Measurements from ENCODE around the gene ADCY3.

The ADCY3 gene

DNA sequence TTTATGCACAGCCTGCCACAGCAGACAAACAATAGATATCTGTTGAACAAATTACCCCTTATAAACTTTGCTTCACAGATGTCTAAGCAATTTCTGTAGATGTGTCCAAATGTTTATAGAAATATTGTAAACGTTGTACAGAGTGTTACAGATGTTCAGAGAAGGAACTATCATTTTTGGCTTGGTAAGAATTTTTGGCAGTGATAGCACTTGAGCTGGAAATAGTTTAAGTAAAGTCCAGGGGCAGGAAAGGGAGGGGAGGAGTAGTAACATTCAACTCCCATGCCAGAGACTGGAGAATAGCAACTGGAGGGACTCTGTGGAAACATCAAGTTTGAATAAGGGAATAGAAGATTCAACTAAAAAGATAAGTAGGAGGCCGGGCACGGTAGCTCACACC, 131.2 kb downstream of the ADCY3 start:
- H3K9me3 Mint-ChIP-seq, result no peaks in the 10 kb centered on the region
- no peaks in the 10 kb centered on the region for H3K27me3 Mint-ChIP-seq (ENCODE audit: low read depth)
- TF ChIP-seq, protein P1, sequence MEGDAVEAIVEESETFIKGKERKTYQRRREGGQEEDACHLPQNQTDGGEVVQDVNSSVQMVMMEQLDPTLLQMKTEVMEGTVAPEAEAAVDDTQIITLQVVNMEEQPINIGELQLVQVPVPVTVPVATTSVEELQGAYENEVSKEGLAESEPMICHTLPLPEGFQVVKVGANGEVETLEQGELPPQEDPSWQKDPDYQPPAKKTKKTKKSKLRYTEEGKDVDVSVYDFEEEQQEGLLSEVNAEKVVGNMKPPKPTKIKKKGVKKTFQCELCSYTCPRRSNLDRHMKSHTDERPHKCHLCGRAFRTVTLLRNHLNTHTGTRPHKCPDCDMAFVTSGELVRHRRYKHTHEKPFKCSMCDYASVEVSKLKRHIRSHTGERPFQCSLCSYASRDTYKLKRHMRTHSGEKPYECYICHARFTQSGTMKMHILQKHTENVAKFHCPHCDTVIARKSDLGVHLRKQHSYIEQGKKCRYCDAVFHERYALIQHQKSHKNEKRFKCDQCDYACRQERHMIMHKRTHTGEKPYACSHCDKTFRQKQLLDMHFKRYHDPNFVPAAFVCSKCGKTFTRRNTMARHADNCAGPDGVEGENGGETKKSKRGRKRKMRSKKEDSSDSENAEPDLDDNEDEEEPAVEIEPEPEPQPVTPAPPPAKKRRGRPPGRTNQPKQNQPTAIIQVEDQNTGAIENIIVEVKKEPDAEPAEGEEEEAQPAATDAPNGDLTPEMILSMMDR (IDR thresholded peaks at IDR 0.05; ENCODE audit: unreplicated experiment in 3 of 3), result no peak
- peaks cover 9% of the 10 kb centered on the region for H3K36me3 Mint-ChIP-seq (ENCODE audit: low read depth)
- peak overlapping the region in 1 of 3 experiments; percentile 63 for H3K4me3 Mint-ChIP-seq
- peaks cover 29% of the 10 kb centered on the region for H3K4me1 Mint-ChIP-seq
- H3K27ac Mint-ChIP-seq, result no peak overlapping the region

DNA sequence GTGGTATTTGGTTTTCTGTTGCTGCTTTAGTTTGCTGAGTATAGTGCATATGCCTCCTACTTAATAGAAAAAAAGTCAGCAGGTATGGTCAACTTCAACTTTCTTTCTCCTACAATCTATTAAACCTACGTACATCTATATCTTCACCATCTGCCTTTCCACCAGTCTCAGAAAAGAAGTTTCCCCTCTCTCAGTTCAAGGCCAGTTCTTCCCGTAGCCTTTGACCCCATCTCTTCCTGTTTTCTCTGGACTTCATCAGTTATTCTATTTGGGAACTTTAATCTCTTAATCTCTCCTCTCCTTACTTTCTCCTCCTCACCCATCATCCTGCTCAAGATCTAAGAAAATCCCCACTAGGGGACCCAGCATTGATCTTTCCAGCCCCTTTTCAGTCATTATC, 132.5 kb downstream of the ADCY3 start:
- peaks cover 9% of the 10 kb centered on the region for H3K36me3 Mint-ChIP-seq (ENCODE audit: low read depth)
- TF ChIP-seq, protein P1 (IDR thresholded peaks at IDR 0.05; ENCODE audit: unreplicated experiment in 3 of 3), result no peak
- no peaks in the 10 kb centered on the region for H3K27me3 Mint-ChIP-seq (ENCODE audit: low read depth)
- no peak overlapping the region for H3K4me3 Mint-ChIP-seq
- no peaks in the 10 kb centered on the region for H3K9me3 Mint-ChIP-seq
- peak overlapping the region in 1 of 3 experiments; percentile 2 for H3K27ac Mint-ChIP-seq
- peaks cover 20% of the 10 kb centered on the region for H3K4me1 Mint-ChIP-seq

DNA sequence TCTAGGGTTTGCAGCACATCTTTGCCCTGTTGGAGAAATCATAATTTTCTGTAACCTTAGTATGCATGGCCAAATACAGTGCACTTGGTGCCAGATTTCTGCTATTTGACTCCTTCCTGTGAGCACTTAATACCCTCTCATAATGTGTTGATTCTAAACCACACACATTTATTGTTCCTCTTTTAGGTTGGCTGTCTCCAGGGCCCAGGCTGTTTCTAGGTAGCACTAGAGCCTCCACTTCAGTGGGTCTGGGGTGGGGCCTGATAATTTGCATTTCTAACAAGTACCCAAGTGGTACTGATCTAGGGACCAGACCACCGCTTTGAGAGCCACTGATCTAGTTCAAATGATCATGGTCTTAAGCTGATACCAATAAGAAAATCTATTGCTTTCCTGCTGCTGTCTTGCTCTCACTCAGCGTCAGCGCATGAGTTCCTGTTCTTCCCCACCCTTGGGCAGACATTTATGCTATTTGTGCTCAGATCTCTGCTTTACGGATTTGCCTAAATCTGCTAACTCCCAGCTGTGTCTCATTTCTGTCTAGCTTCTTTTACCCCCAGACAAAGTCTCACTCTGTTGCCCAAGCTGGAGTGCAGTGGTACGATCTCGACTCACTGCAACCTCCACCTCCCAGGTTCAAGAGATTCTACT, 134.2 kb downstream of the ADCY3 start:
- TF ChIP-seq, protein P1 (IDR thresholded peaks at IDR 0.05; ENCODE audit: unreplicated experiment in 3 of 3), result no peak
- Mint-ChIP-seq H3K4me1 (peaks cover 15% of the 10 kb centered on the region), H3K4me3 (no peak overlapping the region), H3K36me3 (ENCODE audit: low read depth) (peaks cover 9% of the 10 kb centered on the region), H3K27me3 (ENCODE audit: low read depth) (no peaks in the 10 kb centered on the region), H3K9me3 (no peaks in the 10 kb centered on the region), H3K27ac (peak overlapping the region in 1 of 3 experiments; percentile 24)

DNA sequence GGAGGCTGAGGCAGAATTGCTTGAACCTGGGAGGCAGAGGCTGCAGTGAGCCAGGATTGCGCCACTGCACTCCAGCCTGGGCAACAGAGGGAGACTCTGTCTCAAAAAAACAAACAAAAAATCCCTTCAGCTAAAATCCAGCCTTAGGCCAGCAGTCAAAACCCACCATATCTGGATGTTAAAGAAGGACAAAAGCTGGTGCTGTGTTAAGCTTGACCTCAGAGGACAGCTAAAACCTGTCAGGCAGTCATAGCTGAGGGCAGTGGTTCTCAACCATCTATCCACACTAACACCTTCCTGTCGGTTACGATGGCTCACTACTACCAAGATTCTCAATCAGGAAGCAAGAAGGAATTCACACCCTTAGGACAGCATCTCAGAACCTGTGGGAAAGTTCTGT, 136.4 kb downstream of the ADCY3 start:
- H3K36me3 Mint-ChIP-seq (ENCODE audit: low read depth), result peaks cover under 1% of the 10 kb centered on the region
- peaks cover 11% of the 10 kb centered on the region for H3K4me1 Mint-ChIP-seq
- H3K9me3 Mint-ChIP-seq, result no peaks in the 10 kb centered on the region
- TF ChIP-seq, protein P1 (IDR thresholded peaks at IDR 0.05; ENCODE audit: unreplicated experiment in 3 of 3), result no peak
- H3K27ac Mint-ChIP-seq, result no peak overlapping the region
- no peaks in the 10 kb centered on the region for H3K27me3 Mint-ChIP-seq (ENCODE audit: low read depth)
- H3K4me3 Mint-ChIP-seq, result no peak overlapping the region

DNA sequence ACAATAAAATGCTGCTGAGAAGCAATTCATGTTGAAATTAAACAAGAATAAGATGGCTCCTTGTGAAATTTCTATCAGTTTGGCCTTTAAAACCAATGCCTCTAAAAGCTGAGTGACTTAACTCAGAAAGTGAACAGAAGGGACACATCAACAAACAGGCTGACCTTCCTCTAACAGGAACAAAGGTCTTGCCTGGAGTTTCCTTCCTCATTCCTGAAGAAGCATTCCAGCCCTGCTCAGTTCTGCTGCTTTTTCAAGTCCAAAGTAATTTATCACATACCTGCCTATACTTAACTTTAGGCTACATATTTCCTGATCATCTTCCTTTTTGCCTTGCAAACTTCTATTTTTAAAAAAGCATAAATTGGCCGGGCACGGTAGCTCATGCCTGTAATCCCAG, 140.9 kb downstream of the ADCY3 start:
- no peaks in the 10 kb centered on the region for H3K27me3 Mint-ChIP-seq (ENCODE audit: low read depth)
- no peak overlapping the region for H3K27ac Mint-ChIP-seq
- H3K4me3 Mint-ChIP-seq, result no peak overlapping the region
- TF ChIP-seq, protein P1 (IDR thresholded peaks at IDR 0.05; ENCODE audit: unreplicated experiment in 3 of 3), result no peak
- no peaks in the 10 kb centered on the region for H3K4me1 Mint-ChIP-seq
- H3K9me3 Mint-ChIP-seq, result no peaks in the 10 kb centered on the region
- no peaks in the 10 kb centered on the region for H3K36me3 Mint-ChIP-seq (ENCODE audit: low read depth)

DNA sequence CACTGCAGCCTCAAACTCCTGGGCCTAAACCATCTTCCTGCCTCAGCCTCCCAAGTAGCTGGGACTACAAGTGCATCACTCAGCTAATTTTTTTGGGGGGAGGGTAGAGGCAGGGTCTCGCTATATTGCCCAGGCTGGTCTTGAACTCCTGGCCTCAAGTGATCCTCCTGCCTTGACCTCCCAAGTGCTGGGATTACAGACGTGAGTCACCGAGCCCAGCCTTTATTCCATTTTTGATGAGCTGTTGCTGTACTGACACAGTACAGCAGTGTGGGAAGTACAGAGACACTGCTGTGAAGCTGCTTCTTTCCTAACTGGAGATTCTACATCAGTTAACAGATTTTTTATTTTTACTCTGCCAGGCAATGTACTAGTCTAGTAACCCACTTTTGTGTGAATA, 145.7 kb downstream of the ADCY3 start:
- Mint-ChIP-seq H3K36me3 (ENCODE audit: low read depth) (peaks cover 21% of the 10 kb centered on the region), H3K27me3 (ENCODE audit: low read depth) (no peaks in the 10 kb centered on the region), H3K27ac (no peak overlapping the region), H3K9me3 (no peaks in the 10 kb centered on the region), H3K4me3 (no peak overlapping the region), H3K4me1 (peaks cover 28% of the 10 kb centered on the region)
- TF ChIP-seq, protein P1 (IDR thresholded peaks at IDR 0.05; ENCODE audit: unreplicated experiment in 3 of 3), result no peak

All from nephron (organoid).